ELR (cell line): ENCODE data around the gene RSRP1.
"Not testable (repeated sequence)": the region's sequence is repeated elsewhere in the genome, so short reads cannot be mapped to it uniquely, and the experiment has no call there.

Experiments used
- DNase-seq: peaks from one replicate; pipeline ENCODE4 v3.0.0-alpha.2; 2015; ENCODE audit warnings: low read depth

The RSRP1 gene

GRCh38 chr1:25256578-25256965 is 9.3 kb upstream of the RSRP1 start:
- DNase-seq: peak; percentile 18

DNA sequence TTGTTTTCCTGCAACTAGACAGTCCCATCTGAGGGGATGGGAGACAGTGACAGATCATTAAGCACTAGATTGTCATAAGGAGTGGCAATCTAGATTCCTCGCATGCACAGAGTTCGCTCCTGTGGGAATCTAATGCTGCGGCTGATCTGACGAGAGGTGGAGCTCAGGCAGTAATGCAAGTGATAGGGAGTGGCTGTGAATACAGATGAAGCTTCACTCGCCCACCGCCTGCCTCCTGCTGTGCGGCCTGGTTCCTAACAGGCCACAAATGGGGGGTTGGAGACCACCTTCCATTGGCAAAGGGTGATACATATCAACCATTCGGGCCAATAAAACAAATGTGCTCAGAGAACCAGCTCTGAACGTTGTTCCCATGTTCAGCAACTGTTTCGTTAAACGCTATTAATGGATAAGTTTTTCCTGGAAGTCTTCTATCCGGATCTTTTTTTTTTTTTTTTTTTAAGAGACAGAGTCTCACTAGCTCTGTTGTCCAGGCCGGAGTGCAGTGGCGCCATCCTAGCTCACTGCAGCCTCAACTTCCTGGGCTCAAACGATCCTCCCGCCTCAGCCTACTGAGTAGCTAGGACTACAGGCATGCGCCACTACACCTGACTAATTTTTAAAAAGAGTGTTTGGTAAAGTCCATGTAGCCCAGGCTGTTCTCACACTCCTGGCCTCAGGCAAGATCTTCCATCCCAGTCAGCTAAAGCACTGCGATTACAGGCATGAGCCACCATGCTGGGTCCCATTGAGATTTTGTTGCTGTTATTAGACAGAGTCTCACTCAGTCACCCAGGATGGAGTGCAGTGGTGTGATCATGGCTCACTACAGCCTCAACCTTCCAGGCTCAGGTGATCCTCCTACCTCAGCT is 8.7 kb upstream of the RSRP1 start:
- DNase-seq: no peak

- peak; percentile 78 for DNase-seq
These were observed 6.7 kb upstream of the RSRP1 start for GRCh38 chr1:25253911-25254310.

GRCh38 chr1:25247829-25248754 is 838 bp upstream of the RSRP1 start:
- DNase-seq: no peak

- DNase-seq: peak; percentile 43
These were observed 642 bp downstream of the RSRP1 start for GRCh38 chr1:25246600-25247023.

- DNase-seq: peak; percentile 71
These were observed 1.2 kb downstream of the RSRP1 start for GRCh38 chr1:25245809-25246599.

DNA sequence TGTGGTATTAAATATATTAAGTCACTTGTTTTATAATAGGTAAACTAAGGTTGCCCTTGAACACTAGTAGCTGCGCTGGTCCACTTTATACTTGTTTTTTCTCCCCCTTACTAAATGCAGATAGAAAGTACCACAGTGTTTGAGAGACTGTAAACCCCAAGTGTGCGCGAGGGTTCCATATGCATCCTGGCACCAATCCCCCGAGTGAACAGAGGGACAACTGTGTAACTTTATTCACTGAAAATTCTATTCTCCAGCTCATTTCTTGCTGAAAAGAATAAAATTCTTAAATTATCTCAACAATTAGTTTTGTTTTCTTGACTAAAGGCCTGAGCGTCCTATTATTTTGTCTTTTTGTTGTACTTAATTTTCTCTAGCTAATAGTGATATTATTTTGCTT is 1.9 kb downstream of the RSRP1 start:
- no peak for DNase-seq

- DNase-seq: no peak
These were observed 3.3 kb downstream of the RSRP1 start for GRCh38 chr1:25243907-25244306.

GRCh38 chr1:25239681-25240541 is 7.3 kb downstream of the RSRP1 start:
- DNase-seq: peak; percentile 91

DNA sequence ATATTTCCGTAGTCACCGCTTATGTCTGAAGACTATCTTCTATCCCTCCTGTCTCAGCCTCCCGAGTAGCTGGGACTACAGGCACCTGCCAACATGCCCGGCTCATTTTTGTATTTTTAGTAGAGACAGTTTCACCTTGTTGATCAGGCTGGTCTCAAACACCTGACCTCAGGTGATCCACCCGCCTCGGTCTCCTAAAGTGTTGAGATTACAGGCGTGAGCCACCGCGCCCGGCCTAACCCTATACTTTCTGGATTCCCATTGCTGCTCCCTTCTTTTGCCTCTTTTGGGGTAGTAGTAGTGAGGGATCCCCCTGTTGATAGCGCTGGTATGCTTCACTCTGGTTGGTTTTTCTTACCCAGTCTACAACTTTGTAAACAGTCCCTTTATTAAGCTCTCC is 9.2 kb downstream of the RSRP1 start:
- no peak for DNase-seq

- not testable (repeated sequence) for DNase-seq
These were observed 11.0 kb downstream of the RSRP1 start for GRCh38 chr1:25236261-25236660.

GRCh38 chr1:25235411-25235810 is 11.8 kb downstream of the RSRP1 start:
- not testable (repeated sequence) for DNase-seq

DNA sequence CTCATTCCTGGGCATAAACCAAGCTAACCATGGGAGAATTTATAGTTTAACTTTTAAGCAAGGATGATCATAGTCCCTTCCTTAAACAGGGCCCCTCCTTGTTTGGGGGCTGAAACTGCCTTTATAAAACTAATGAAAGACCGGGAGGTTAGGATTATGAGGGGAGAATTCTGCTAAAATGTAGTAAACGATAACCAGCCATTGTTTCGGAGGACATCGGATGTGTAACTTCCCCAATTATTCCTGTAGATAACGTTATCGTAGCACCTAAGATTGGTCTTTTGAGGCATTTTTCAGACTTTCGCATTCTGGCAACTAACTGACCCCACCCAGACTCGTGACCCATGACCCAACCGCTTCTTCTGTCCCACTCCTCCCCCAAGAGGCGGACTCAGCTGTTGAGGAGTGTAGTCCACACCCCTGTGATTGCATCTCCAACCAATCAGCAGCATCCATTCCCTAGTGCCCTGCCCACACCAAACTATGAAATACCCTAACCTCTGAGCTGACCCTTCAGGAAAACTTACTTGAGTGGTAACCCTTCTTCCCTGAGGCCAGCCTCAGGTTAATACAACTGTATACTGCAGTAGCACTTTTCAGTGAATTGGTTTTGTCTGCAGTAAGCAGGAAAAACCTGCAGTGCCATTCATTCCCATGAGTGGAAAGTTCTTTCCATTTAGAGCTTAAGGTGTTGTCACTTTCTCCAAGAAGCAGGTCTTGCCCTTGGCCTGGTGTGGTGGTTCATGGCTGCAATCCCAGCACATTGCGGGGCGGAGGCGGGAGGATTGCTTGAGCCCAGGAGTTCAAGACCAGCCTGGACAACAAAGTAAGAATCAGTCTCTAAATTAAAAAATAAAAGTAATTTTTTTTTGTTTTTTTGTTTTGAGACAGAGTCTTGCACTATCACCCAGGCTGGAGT is 14.1 kb downstream of the RSRP1 start:
- peak; percentile 91 for DNase-seq

DNA sequence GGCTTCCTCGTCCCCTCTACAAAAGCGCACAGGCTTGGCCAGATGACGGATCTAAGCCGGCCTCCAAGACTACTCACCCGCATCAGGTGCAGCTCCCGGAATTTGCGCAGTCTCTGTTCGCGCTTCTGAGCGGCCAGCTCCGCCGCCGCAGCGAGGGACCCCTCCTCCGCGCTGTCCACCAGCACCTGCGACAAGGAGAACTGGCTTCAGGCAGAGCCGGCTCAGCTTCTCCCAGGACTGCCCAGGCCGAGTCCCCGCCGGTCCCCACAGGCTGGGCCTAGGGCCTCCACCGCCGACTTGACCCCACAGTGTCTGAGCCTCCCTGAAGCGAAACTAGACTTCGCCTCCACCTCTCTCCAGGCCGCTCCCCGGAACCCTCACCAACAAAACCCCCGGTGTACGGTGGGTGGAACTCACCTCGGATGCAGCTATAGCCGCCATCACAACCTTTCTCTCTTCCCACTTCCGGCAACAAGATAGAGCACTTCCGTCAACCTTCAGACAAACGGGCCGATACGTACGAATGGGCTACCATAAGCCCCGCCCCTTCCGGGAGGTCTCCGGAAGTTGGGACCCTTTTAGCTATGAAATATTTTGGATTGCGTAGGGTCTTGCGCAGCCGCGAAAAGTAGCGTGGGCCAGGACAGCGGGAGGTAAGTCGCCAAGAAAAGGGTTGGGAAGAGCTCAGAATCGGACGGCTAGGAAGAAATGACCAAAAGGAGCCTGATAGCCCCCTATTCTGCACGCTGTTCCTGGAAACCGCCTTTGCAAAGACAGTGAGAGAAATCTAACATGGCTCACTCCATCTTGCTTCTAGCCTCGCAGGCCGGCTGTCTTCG is 15.0 kb downstream of the RSRP1 start, which contains the start of gene SYF2:
Gene SYF2, minus strand, starts transcription at position 476 of the 839 bp plus-strand sequence. Its CDS starts 35 bp downstream, at position 441.
- DNase-seq: peak; percentile 95

DNA sequence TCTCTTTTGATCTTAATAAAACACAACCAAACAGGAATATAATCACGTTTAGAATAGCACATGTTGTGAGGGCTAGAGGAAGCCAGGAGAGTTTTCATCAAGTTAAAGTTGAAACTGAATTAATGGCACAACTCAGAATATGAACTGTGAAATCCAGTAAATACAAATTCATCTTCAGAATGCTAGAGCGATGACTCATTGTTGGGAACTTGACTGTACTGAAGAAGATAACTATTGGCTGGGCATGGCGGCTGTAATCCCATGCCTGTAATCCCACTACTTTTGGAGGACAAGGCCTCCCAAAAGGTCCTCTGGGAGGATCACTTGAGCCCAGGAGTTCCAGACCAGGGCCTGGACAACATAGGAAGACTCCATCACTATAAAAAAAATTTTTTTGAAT is 23.8 kb downstream of the RSRP1 start:
- DNase-seq: peak; percentile 60

GRCh38 chr1:25222606-25223005 is 24.6 kb downstream of the RSRP1 start:
- no peak for DNase-seq

DNA sequence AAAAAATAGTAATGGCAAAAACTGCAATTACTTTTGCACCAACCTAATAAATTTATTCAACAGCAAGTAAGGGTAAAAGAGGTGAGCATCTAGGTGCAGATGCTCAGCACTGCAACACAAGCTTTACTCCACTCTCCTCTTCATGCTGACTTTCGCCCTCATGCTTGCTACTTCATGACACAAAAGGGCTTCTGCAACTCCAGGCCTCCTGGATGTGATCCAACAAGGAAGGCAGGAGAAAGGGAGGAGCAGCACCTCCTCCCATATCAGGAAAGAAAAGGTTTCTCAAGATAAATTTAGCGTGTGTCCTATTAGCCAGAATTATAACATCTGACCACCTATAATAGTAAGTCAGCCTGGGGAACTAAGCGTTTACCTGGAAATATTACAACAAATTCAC is 26.6 kb downstream of the RSRP1 start:
- no peak for DNase-seq

- DNase-seq: no peak
These were observed 27.5 kb downstream of the RSRP1 start for GRCh38 chr1:25219661-25220251.
